Trophoblast cell (in vitro differentiated cells and primary cell): ENCODE measurements around the gene TNNT1.

Source experiments
- DNase-seq, 2 donors: peaks; one replicate each; pipeline ENCODE4 v3.0.0-alpha.2; 2016
- H2AFZ ChIP-seq: 2 replicates; pipeline ENCODE4 v1.6.1; 2013; ENCODE audit warnings: low read length, moderate library complexity, mild to moderate bottlenecking; ENCODE audit not compliant: insufficient read depth, poor library complexity
- H2AK5ac ChIP-seq: 2 replicates; pipeline ENCODE4 v1.6.1; 2013; ENCODE audit warnings: mild to moderate bottlenecking, low read length
- H2BK120ac ChIP-seq: 2 replicates; pipeline ENCODE4 v1.6.1; 2013; ENCODE audit warnings: low read length, mild to moderate bottlenecking, moderate library complexity; ENCODE audit not compliant: insufficient read depth, poor library complexity
- H2BK12ac ChIP-seq: 2 replicates; pipeline ENCODE4 v1.6.1; 2013; ENCODE audit warnings: mild to moderate bottlenecking, low read length, moderate library complexity
- H2BK5ac ChIP-seq: 2 replicates; pipeline ENCODE4 v1.6.1; 2013; ENCODE audit warnings: low read length, low read depth, moderate library complexity, mild to moderate bottlenecking; ENCODE audit not compliant: poor library complexity
- H3K14ac ChIP-seq: 2 replicates; pipeline ENCODE4 v1.6.1; 2013; ENCODE audit warnings: mild to moderate bottlenecking, low read length
- H3K18ac ChIP-seq: 2 replicates; pipeline ENCODE4 v1.6.1; 2013; ENCODE audit warnings: mild to moderate bottlenecking, low read length
- H3K23ac ChIP-seq: 2 replicates; pipeline ENCODE4 v1.6.1; 2013; ENCODE audit warnings: low read length
- H3K27ac ChIP-seq: 2 replicates; pipeline ENCODE4 v1.5.1; 2013; ENCODE audit warnings: low read depth, mild to moderate bottlenecking, inconsistent platforms, low read length, moderate library complexity
- H3K27me3 ChIP-seq: 2 replicates; pipeline ENCODE4 v1.6.1; 2013; ENCODE audit warnings: inconsistent platforms, mild to moderate bottlenecking, low read length, moderate library complexity; ENCODE audit not compliant: insufficient read depth
- H3K36me3 ChIP-seq, 2 experiments: 1 replicate in 1 of 2; 2 replicates in 1 of 2; pipeline ENCODE4 v1.6.1; 2013; ENCODE audit warnings: low read length in 2 of 2, mild to moderate bottlenecking in 2 of 2, moderate library complexity in 1 of 2; ENCODE audit not compliant: insufficient read depth in 2 of 2, control insufficient read depth in 1 of 2
- H3K4ac ChIP-seq: 2 replicates; pipeline ENCODE4 v1.6.1; 2013; ENCODE audit warnings: low read depth, mild to moderate bottlenecking, low read length, moderate library complexity
- H3K4me1 ChIP-seq, 2 experiments: 1 replicate in 1 of 2; 2 replicates in 1 of 2; pipeline ENCODE4 v1.6.1; 2013; ENCODE audit warnings: low read length in 2 of 2, mild to moderate bottlenecking in 2 of 2, moderate library complexity in 1 of 2; ENCODE audit not compliant: insufficient read depth in 2 of 2, control insufficient read depth in 1 of 2
- H3K4me2 ChIP-seq: 2 replicates; pipeline ENCODE4 v1.6.1; 2013; ENCODE audit warnings: inconsistent platforms, mild to moderate bottlenecking, low read length, moderate library complexity
- H3K4me3 ChIP-seq: 2 replicates; pipeline ENCODE4 v1.5.1; 2013; ENCODE audit warnings: mild to moderate bottlenecking, low read depth, low read length, inconsistent platforms
- H3K79me1 ChIP-seq: one replicate; pipeline ENCODE4 v1.6.1; 2013; ENCODE audit warnings: low read length
- H3K79me2 ChIP-seq: 2 replicates; pipeline ENCODE4 v1.6.1; 2013; ENCODE audit warnings: low read length, mild to moderate bottlenecking; ENCODE audit not compliant: control insufficient read depth, insufficient read depth, poor library complexity
- H3K9ac ChIP-seq: 2 replicates; pipeline ENCODE4 v1.6.1; 2013; ENCODE audit warnings: mild to moderate bottlenecking, low read length
- H3K9me3 ChIP-seq: 2 replicates; pipeline ENCODE4 v1.6.1; 2013; ENCODE audit warnings: low read depth, mild to moderate bottlenecking, control low read depth, inconsistent platforms, low read length; ENCODE audit not compliant: insufficient read depth
- H4K12ac ChIP-seq: 2 replicates; pipeline ENCODE4 v1.6.1; 2013; ENCODE audit warnings: low read depth, mild to moderate bottlenecking, low read length, moderate library complexity
- H4K8ac ChIP-seq: 2 replicates; pipeline ENCODE4 v1.6.1; 2013; ENCODE audit warnings: low read depth, mild to moderate bottlenecking, low read length, moderate library complexity
- H4K91ac ChIP-seq: one replicate; pipeline ENCODE4 v1.6.1; 2013; ENCODE audit warnings: low read depth, mild to moderate bottlenecking, low read length, moderate library complexity
- WGBS: extraction: QIAGEN DNeasy Blood & Tissue Kit; methylation state at CpG from one replicate; pipeline ENCODE4 v1.1.7; 2013; ENCODE audit warnings: missing lambda C conversion rate; ENCODE audit not compliant: insufficient read length, insufficient coverage; ENCODE audit errors: extremely low coverage; 5-methylcytosine and 5-hydroxymethylcytosine counted together

TNNT1 gene

GRCh38 chr19:55166530-55167268, 17.7 kb upstream of the TNNT1 start, which contains the start of gene DNAAF3:
Gene DNAAF3 (minus strand): TSS chr19:55166613. CDS start chr19:55166413, 200 bp downstream.
- Histone ChIP-seq H3K18ac (no peak within 1 kb of the TSS), H4K8ac (no peak within 1 kb of the TSS), H4K91ac (no peak within 1 kb of the TSS), H3K4me1 (peaks cover 2 to 3% of the 10 kb centered on the region in 2 experiments), H3K23ac (no peak within 1 kb of the TSS), H2AFZ (peak within 1 kb of the TSS; percentile 70), H3K4ac (no peak within 1 kb of the TSS), H3K9me3 (peaks cover 3% of the 10 kb centered on the region), H4K12ac (no peak within 1 kb of the TSS), H3K79me2 (no peaks in the 10 kb centered on the region), H2AK5ac (no peak within 1 kb of the TSS), H3K79me1 (no peaks in the 10 kb centered on the region), H3K36me3 (no peaks in the 10 kb centered on the region), H3K4me2 (peak within 1 kb of the TSS; percentile 69), H3K27me3 (peaks cover 4% of the 10 kb centered on the region), H3K4me3 (peak within 1 kb of the TSS; percentile 63), H3K27ac (no peak within 1 kb of the TSS), H3K9ac (no peak within 1 kb of the TSS), H2BK5ac (no peak within 1 kb of the TSS), H3K14ac (no peak within 1 kb of the TSS), H2BK12ac (no peak within 1 kb of the TSS), H2BK120ac (no peak within 1 kb of the TSS)
- WGBS: no CpG with 5 or more reads among the region's 33 CpGs
- DNase-seq: peak; percentile 86 to 97

GRCh38 chr19:55165952-55166529, 17.0 kb upstream of the TNNT1 start:
- H3K4me1 ChIP-seq: peaks cover 2 to 3% of the 10 kb centered on the region in 2 experiments
- peak overlapping the region; percentile 69 for H3K4me2 ChIP-seq
- H3K27me3 ChIP-seq: peaks cover 7% of the 10 kb centered on the region
- no peaks in the 10 kb centered on the region for H3K79me1 ChIP-seq
- no peak overlapping the region for H3K14ac ChIP-seq
- no peak overlapping the region for H4K12ac ChIP-seq
- no peaks in the 10 kb centered on the region for H3K36me3 ChIP-seq
- no peak overlapping the region for H3K23ac ChIP-seq
- no peak overlapping the region for H3K27ac ChIP-seq
- no peak overlapping the region for H4K91ac ChIP-seq
- no peak overlapping the region for H2AK5ac ChIP-seq
- no peaks in the 10 kb centered on the region for H3K79me2 ChIP-seq
- H4K8ac ChIP-seq: no peak overlapping the region
- no peak overlapping the region for H3K9ac ChIP-seq
- no peak overlapping the region for H3K4ac ChIP-seq
- H2BK120ac ChIP-seq: no peak overlapping the region
- no CpG with 5 or more reads among the region's 34 CpGs for WGBS
- peak overlapping the region; percentile 70 for H2AFZ ChIP-seq
- H3K18ac ChIP-seq: no peak overlapping the region
- no peak overlapping the region for H2BK5ac ChIP-seq
- DNase-seq: peak in 1 of 2 donors; percentile 84
- no peak overlapping the region for H2BK12ac ChIP-seq
- peaks cover 3% of the 10 kb centered on the region for H3K9me3 ChIP-seq
- peak overlapping the region; percentile 63 for H3K4me3 ChIP-seq

GRCh38 chr19:55161571-55162322, 12.7 kb upstream of the TNNT1 start:
- no peak overlapping the region for H3K4me2 ChIP-seq
- H3K27me3 ChIP-seq: peaks cover 12% of the 10 kb centered on the region
- peaks cover 2% of the 10 kb centered on the region in 2 experiments for H3K4me1 ChIP-seq
- no peak overlapping the region for H3K4me3 ChIP-seq
- H2BK120ac ChIP-seq: no peak overlapping the region
- DNase-seq: no peak
- H3K9me3 ChIP-seq: peaks cover 6% of the 10 kb centered on the region
- WGBS: no CpG with 5 or more reads among the region's 61 CpGs
- no peak overlapping the region for H4K91ac ChIP-seq
- no peaks in the 10 kb centered on the region for H3K36me3 ChIP-seq
- H2BK12ac ChIP-seq: no peak overlapping the region
- H3K14ac ChIP-seq: no peak overlapping the region
- no peak overlapping the region for H2AFZ ChIP-seq
- H3K79me2 ChIP-seq: no peaks in the 10 kb centered on the region
- H4K12ac ChIP-seq: no peak overlapping the region
- no peak overlapping the region for H4K8ac ChIP-seq
- no peak overlapping the region for H3K23ac ChIP-seq
- H2AK5ac ChIP-seq: no peak overlapping the region
- no peak overlapping the region for H3K9ac ChIP-seq
- no peak overlapping the region for H2BK5ac ChIP-seq
- H3K27ac ChIP-seq: no peak overlapping the region
- H3K18ac ChIP-seq: no peak overlapping the region
- H3K4ac ChIP-seq: no peak overlapping the region
- no peaks in the 10 kb centered on the region for H3K79me1 ChIP-seq

GRCh38 chr19:55160986-55161365, 12.0 kb upstream of the TNNT1 start:
- H3K14ac ChIP-seq: no peak overlapping the region
- no peaks in the 10 kb centered on the region for H3K79me2 ChIP-seq
- H3K79me1 ChIP-seq: no peaks in the 10 kb centered on the region
- H3K27me3 ChIP-seq: peaks cover 20% of the 10 kb centered on the region
- H3K4me1 ChIP-seq: peaks cover 0 to 2% of the 10 kb centered on the region in 2 experiments
- H2BK120ac ChIP-seq: no peak overlapping the region
- no peak overlapping the region for H3K27ac ChIP-seq
- no peak overlapping the region for H2AK5ac ChIP-seq
- H4K8ac ChIP-seq: no peak overlapping the region
- H3K4me2 ChIP-seq: no peak overlapping the region
- H3K4ac ChIP-seq: no peak overlapping the region
- no peak overlapping the region for H2BK5ac ChIP-seq
- no peaks in the 10 kb centered on the region for H3K36me3 ChIP-seq
- no peak overlapping the region for H2BK12ac ChIP-seq
- H3K4me3 ChIP-seq: no peak overlapping the region
- no CpG with 5 or more reads among the region's 32 CpGs for WGBS
- H3K9ac ChIP-seq: no peak overlapping the region
- no peak for DNase-seq
- H3K18ac ChIP-seq: no peak overlapping the region
- H4K91ac ChIP-seq: no peak overlapping the region
- H2AFZ ChIP-seq: no peak overlapping the region
- H3K23ac ChIP-seq: no peak overlapping the region
- peaks cover 11% of the 10 kb centered on the region for H3K9me3 ChIP-seq
- H4K12ac ChIP-seq: no peak overlapping the region
